HS-27A (cell line): ENCODE measurements around the gene CACTIN.
"Not testable (repeated sequence)": the region's sequence is repeated elsewhere in the genome, so short reads cannot be mapped to it uniquely, and the experiment has no call there.

ENCODE experiments used
- DNase-seq: peaks from one replicate; pipeline ENCODE4 v3.0.0-alpha.2; 2012; ENCODE audit warnings: low read depth, missing footprints

CACTIN gene

GRCh38 chr19:3663838-3664237 is 37.2 kb upstream of the CACTIN start:
- DNase-seq, result no peak

- DNase-seq, result no peak
Observed at GRCh38 chr19:3661284-3662238, 35.0 kb upstream of the CACTIN start.

- DNase-seq, result no peak
Observed at GRCh38 chr19:3660493-3661219, 34.1 kb upstream of the CACTIN start.

- no peak for DNase-seq
Observed at GRCh38 chr19:3659746-3660112, 33.1 kb upstream of the CACTIN start.

GRCh38 chr19:3658870-3659745 is 32.5 kb upstream of the CACTIN start:
- DNase-seq, result no peak

GRCh38 chr19:3658004-3658869 is 31.6 kb upstream of the CACTIN start:
- DNase-seq, result no peak

- no peak for DNase-seq
Observed at GRCh38 chr19:3657395-3657769, 30.8 kb upstream of the CACTIN start.

GRCh38 chr19:3656747-3657394 is 30.3 kb upstream of the CACTIN start:
- no peak for DNase-seq

GRCh38 chr19:3656073-3656746 is 29.6 kb upstream of the CACTIN start:
- no peak for DNase-seq

- peak; percentile 42 for DNase-seq
Observed at GRCh38 chr19:3655402-3656072, 28.9 kb upstream of the CACTIN start.

GRCh38 chr19:3653865-3654513 is 27.4 kb upstream of the CACTIN start:
- DNase-seq, result no peak

GRCh38 chr19:3653081-3653795 is 26.6 kb upstream of the CACTIN start:
- DNase-seq, result no peak

GRCh38 chr19:3652422-3652821 is 25.8 kb upstream of the CACTIN start:
- DNase-seq, result no peak

GRCh38 chr19:3651684-3652083 is 25.1 kb upstream of the CACTIN start:
- no peak for DNase-seq

- no peak for DNase-seq
Observed at GRCh38 chr19:3649888-3650287, 23.3 kb upstream of the CACTIN start.

- DNase-seq, result no peak
Observed at GRCh38 chr19:3648037-3648905, 21.7 kb upstream of the CACTIN start.

GRCh38 chr19:3647102-3647501 is 20.5 kb upstream of the CACTIN start:
- DNase-seq, result not testable (repeated sequence)
